ENCODE data around the gene ADGRV1. TPM values are rescaled to one million over a fixed set of nuclear protein-coding genes. Genes with fewer than 3 reads are reported as not detected.

The ADGRV1 gene
- total RNA-seq, 2 experiments from 2014 or later, result 0.26 TPM; not detected in 1

- no peak overlapping the region for H3K27ac Mint-ChIP-seq
- ChIA-PET POLR2A (interaction anchor here (0.6 to 1.0 kb wide), 2 partner anchors 10 to 193 kb away, joined by 3 read pairs; partner anchors contain the start of gene ARRDC3), CTCF (interaction anchor here (0.6 to 1.0 kb wide), 2 partner anchors 34 to 194 kb away, joined by 3 read pairs; no protein-coding TSS in a partner anchor)
- H3K27me3 Mint-ChIP-seq (ENCODE audit: low read depth), result peaks cover 14% of the 10 kb centered on the region
- H3K9me3 Mint-ChIP-seq (ENCODE audit: insufficient read depth), result no peaks in the 10 kb centered on the region
- no peak overlapping the region for H3K4me3 Mint-ChIP-seq
- ATAC-seq (no peak), DNase-seq (no peak)
- H3K36me3 Mint-ChIP-seq (ENCODE audit: low read depth), result no peaks in the 10 kb centered on the region
- H3K4me1 Mint-ChIP-seq (ENCODE audit: low read depth), result peaks cover 2% of the 10 kb centered on the region
These were observed 631.1 kb downstream of the ADGRV1 start for GRCh38 chr5:91189480-91190313.

GRCh38 chr5:91190314-91190690 is 631.7 kb downstream of the ADGRV1 start:
- no peak for DNase-seq
- CTCF ChIA-PET, result interaction anchor here (0.6 kb wide), 1 partner anchor 35 kb away, joined by 3 read pairs; no protein-coding TSS in a partner anchor
- Mint-ChIP-seq H3K4me1 (ENCODE audit: low read depth) (peaks cover 2% of the 10 kb centered on the region), H3K27me3 (ENCODE audit: low read depth) (peaks cover 14% of the 10 kb centered on the region), H3K4me3 (no peak overlapping the region), H3K36me3 (ENCODE audit: low read depth) (no peaks in the 10 kb centered on the region), H3K9me3 (ENCODE audit: insufficient read depth) (no peaks in the 10 kb centered on the region), H3K27ac (no peak overlapping the region)
- POLR2A ChIA-PET, result interaction anchor here (0.6 kb wide), 1 partner anchor 10 kb away, joined by 3 read pairs; no protein-coding TSS in a partner anchor
- no peak for ATAC-seq

- no peaks in the 10 kb centered on the region for H3K36me3 Mint-ChIP-seq (ENCODE audit: low read depth)
- ChIA-PET POLR2A (no interaction called here), CTCF (no interaction called here)
- DNase-seq (no peak), ATAC-seq (no peak)
- H3K27me3 Mint-ChIP-seq (ENCODE audit: low read depth), result peaks cover 10% of the 10 kb centered on the region
- H3K4me1 Mint-ChIP-seq (ENCODE audit: low read depth), result no peaks in the 10 kb centered on the region
- no peaks in the 10 kb centered on the region for H3K9me3 Mint-ChIP-seq (ENCODE audit: insufficient read depth)
- H3K4me3 Mint-ChIP-seq, result no peak overlapping the region
- no peak overlapping the region for H3K27ac Mint-ChIP-seq
These were observed 636.3 kb downstream of the ADGRV1 start for GRCh38 chr5:91194824-91195381.

- no peaks in the 10 kb centered on the region for H3K4me1 Mint-ChIP-seq (ENCODE audit: low read depth)
- ChIA-PET CTCF (interaction anchor here (1.3 to 1.5 kb wide), 2 partner anchors 15 to 219 kb away, joined by 3 read pairs; no protein-coding TSS in a partner anchor), POLR2A (interaction anchor here (1.0 kb wide), 1 partner anchor 11 kb away, joined by 3 read pairs; no protein-coding TSS in a partner anchor)
- H3K4me3 Mint-ChIP-seq, result no peak overlapping the region
- H3K27me3 Mint-ChIP-seq (ENCODE audit: low read depth), result peaks cover 20% of the 10 kb centered on the region
- H3K9me3 Mint-ChIP-seq (ENCODE audit: insufficient read depth), result no peaks in the 10 kb centered on the region
- no peaks in the 10 kb centered on the region for H3K36me3 Mint-ChIP-seq (ENCODE audit: low read depth)
- H3K27ac Mint-ChIP-seq, result no peak overlapping the region
- no peak for ATAC-seq
- no peak for DNase-seq
These were observed 642.1 kb downstream of the ADGRV1 start for GRCh38 chr5:91200692-91201091.

GRCh38 chr5:91206103-91206502 is 647.5 kb downstream of the ADGRV1 start:
- no peaks in the 10 kb centered on the region for H3K4me1 Mint-ChIP-seq (ENCODE audit: low read depth)
- POLR2A ChIA-PET, result no interaction called here
- peaks cover 8% of the 10 kb centered on the region for H3K27me3 Mint-ChIP-seq (ENCODE audit: low read depth)
- DNase-seq, result no peak
- CTCF ChIA-PET, result interaction anchor here (1.2 kb wide), 1 partner anchor 179 kb away, joined by 4 read pairs; no protein-coding TSS in a partner anchor
- H3K4me3 Mint-ChIP-seq, result no peak overlapping the region
- no peaks in the 10 kb centered on the region for H3K9me3 Mint-ChIP-seq (ENCODE audit: insufficient read depth)
- no peaks in the 10 kb centered on the region for H3K36me3 Mint-ChIP-seq (ENCODE audit: low read depth)
- no peak overlapping the region for H3K27ac Mint-ChIP-seq
- ATAC-seq, result no peak

GRCh38 chr5:91206734-91207133 is 648.1 kb downstream of the ADGRV1 start:
- peaks cover 6% of the 10 kb centered on the region for H3K27me3 Mint-ChIP-seq (ENCODE audit: low read depth)
- no peak overlapping the region for H3K4me3 Mint-ChIP-seq
- H3K27ac Mint-ChIP-seq, result no peak overlapping the region
- POLR2A ChIA-PET, result interaction anchor here (0.6 kb wide), 1 partner anchor 173 kb away, joined by 3 read pairs; no protein-coding TSS in a partner anchor
- no peaks in the 10 kb centered on the region for H3K4me1 Mint-ChIP-seq (ENCODE audit: low read depth)
- CTCF ChIA-PET, result interaction anchor here (1.2 kb wide), 1 partner anchor 178 kb away, joined by 4 read pairs; no protein-coding TSS in a partner anchor
- no peaks in the 10 kb centered on the region for H3K36me3 Mint-ChIP-seq (ENCODE audit: low read depth)
- no peaks in the 10 kb centered on the region for H3K9me3 Mint-ChIP-seq (ENCODE audit: insufficient read depth)
- no peak for DNase-seq
- no peak for ATAC-seq

GRCh38 chr5:91207248-91207647 is 648.7 kb downstream of the ADGRV1 start:
- no peak overlapping the region for H3K4me3 Mint-ChIP-seq
- POLR2A ChIA-PET, result interaction anchor here (0.6 kb wide), 1 partner anchor 172 kb away, joined by 3 read pairs; no protein-coding TSS in a partner anchor
- no peak overlapping the region for H3K27ac Mint-ChIP-seq
- no peak for ATAC-seq
- no peaks in the 10 kb centered on the region for H3K36me3 Mint-ChIP-seq (ENCODE audit: low read depth)
- H3K4me1 Mint-ChIP-seq (ENCODE audit: low read depth), result no peaks in the 10 kb centered on the region
- no peaks in the 10 kb centered on the region for H3K9me3 Mint-ChIP-seq (ENCODE audit: insufficient read depth)
- DNase-seq, result no peak
- CTCF ChIA-PET, result no interaction called here
- peaks cover 6% of the 10 kb centered on the region for H3K27me3 Mint-ChIP-seq (ENCODE audit: low read depth)

GRCh38 chr5:91211997-91212713 is 653.6 kb downstream of the ADGRV1 start:
- Mint-ChIP-seq H3K27ac (no peak overlapping the region), H3K27me3 (ENCODE audit: low read depth) (peaks cover 4% of the 10 kb centered on the region), H3K4me3 (no peak overlapping the region), H3K4me1 (ENCODE audit: low read depth) (no peaks in the 10 kb centered on the region), H3K36me3 (ENCODE audit: low read depth) (no peaks in the 10 kb centered on the region), H3K9me3 (ENCODE audit: insufficient read depth) (no peaks in the 10 kb centered on the region)
- ChIA-PET POLR2A (interaction anchor here (0.6 kb wide), 1 partner anchor 67 kb away, joined by 5 read pairs; no protein-coding TSS in a partner anchor), CTCF (interaction anchor here (1.1 to 1.5 kb wide), 3 partner anchors 7 to 208 kb away, joined by 4 to 8 read pairs (median 5); no protein-coding TSS in a partner anchor)
- no peak for DNase-seq
- ATAC-seq, result no peak

- ChIA-PET CTCF (no interaction called here), POLR2A (interaction anchor here (0.6 kb wide), 1 partner anchor 67 kb away, joined by 5 read pairs; no protein-coding TSS in a partner anchor)
- ATAC-seq (no peak), DNase-seq (no peak)
- Mint-ChIP-seq H3K4me3 (no peak overlapping the region), H3K36me3 (ENCODE audit: low read depth) (no peaks in the 10 kb centered on the region), H3K4me1 (ENCODE audit: low read depth) (no peaks in the 10 kb centered on the region), H3K27me3 (ENCODE audit: low read depth) (peaks cover 4% of the 10 kb centered on the region), H3K27ac (no peak overlapping the region), H3K9me3 (ENCODE audit: insufficient read depth) (no peaks in the 10 kb centered on the region)
These were observed 654.1 kb downstream of the ADGRV1 start for GRCh38 chr5:91212714-91213092.

All from activated CD8-positive, alpha-beta T cell treated with anti-CD3 and anti-CD28 coated beads, Interleukin-2, amount 10 ng/mL, durations not matched to agents 7 days and 5 days (primary cell).